GM21367 (cell line): ENCODE measurements around the gene P2RY12.

Experiments
- ATAC-seq: cut with Tn5 transposase; IDR thresholded peaks from one replicate; pipeline ENCODE4 v1.9.1; 2021; ENCODE audit not compliant: unreplicated experiment

The P2RY12 gene

GRCh38 chr3:151309566-151309965 is 75.0 kb downstream of the P2RY12 start:
- ATAC-seq: no peak

DNA sequence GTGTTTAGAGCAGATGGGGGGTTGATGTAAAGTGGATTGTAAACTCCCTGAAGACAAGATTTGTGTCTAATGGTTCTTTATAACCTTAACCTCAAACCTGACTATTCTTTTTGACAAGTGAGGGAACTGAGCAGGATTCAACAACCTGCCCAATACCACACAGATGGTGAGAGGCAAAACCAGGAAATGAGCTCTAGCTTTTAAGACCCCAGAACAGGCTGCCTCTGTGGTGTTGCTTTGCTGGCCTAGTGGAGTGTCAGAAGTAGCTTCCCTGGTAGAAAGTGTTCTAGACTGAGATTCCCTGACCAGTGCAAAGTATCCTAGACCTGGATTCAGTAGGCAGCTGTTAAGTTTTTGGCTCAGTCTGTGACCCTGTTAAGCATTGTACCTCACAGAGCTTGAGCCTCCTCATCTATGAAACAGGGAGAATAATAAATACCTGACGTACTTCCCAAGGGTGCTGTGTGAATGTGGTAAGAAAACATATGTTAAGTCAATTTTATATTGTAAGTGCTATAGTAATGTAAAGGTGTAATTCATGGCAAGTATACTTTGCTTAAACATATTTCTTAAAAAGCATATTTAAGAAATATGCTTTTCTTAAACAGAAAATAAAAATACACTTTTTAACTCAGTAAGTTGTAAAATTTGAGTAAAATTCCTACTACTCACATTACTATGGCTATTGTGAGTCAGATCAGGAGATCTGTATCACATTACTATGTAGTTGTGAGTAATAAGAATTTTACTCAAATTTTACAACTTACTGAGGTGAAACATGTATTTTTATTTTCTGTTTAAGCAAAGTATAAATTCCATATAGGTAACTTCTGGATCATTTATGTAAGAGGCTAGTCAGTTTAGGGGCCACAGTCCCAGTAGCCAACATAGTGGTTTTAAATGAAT is 76.7 kb downstream of the P2RY12 start:
- ATAC-seq: no peak

DNA sequence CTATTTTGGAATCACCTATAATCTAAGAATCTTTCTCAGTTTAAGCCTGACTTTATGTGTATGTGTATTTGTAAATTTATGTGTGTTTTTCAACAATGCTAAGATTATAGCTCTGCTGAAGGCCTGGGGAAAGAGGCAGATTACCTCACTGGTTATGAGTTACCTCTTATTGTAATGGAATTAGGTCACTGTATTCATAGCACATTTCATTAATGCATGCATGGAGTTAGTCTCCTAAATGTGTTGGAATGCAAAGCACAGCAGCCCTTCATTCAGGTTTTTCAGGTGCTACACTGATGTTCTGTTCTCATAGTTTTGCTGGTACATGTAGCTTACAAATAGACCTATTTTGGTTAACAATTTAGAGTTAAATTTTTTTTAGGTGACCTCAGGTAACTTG is 77.4 kb downstream of the P2RY12 start:
- no peak for ATAC-seq

DNA sequence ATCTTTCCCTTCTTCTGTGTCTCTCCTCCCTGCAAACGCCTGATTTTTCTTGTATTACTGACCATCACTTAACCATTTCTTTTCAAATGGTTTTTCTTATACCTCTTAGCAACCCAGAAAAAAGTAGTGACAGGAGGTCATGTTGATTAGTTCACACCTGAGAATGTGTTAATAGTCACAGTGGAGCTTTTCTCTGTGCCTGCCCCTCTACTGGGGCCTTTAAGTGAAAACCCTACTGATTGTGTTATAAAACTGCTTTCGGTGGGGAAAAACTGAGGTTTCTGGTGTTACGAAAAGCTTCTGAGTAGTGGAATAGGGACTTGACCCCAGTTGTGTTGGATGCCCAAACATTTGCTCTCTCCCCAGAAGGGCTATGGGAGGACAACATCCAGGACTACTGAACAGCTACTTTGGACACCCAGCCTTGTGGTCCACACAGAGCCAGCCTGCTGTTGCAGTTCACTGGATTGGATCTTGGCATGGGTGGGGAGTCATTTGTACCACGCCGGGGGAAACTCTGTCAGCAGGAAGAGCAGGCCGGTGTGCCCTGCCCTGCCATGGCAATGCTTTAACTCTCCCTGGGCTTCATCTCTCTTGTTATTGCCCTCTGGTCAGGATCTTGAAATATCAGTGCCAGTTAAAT is 78.3 kb downstream of the P2RY12 start:
- no peak for ATAC-seq

GRCh38 chr3:151305775-151306151 is 78.8 kb downstream of the P2RY12 start:
- ATAC-seq: no peak

GRCh38 chr3:151305060-151305774 is 79.3 kb downstream of the P2RY12 start:
- no peak for ATAC-seq

- no peak for ATAC-seq
These were observed 80.8 kb downstream of the P2RY12 start for GRCh38 chr3:151303751-151304150.

DNA sequence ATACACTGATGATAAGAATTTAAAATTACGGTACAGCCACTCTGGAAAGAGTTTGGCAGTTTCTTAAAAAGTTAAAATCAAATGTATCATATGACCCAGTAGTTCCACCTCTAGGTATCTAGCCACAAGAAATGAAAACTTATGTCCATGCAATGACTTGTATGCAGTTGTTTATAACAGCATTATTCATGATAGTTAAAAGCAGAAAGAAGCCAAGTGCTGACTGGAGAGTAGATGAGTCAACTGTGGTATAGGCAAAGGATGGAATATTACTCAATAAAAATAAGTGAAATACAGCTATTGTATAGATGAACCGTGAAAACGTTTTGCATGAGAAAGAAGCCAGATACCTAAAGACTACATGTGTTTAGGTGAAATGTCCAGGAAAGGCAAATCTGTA is 82.8 kb downstream of the P2RY12 start:
- no peak for ATAC-seq

- no peak for ATAC-seq
These were observed 84.0 kb downstream of the P2RY12 start for GRCh38 chr3:151300539-151300938.

DNA sequence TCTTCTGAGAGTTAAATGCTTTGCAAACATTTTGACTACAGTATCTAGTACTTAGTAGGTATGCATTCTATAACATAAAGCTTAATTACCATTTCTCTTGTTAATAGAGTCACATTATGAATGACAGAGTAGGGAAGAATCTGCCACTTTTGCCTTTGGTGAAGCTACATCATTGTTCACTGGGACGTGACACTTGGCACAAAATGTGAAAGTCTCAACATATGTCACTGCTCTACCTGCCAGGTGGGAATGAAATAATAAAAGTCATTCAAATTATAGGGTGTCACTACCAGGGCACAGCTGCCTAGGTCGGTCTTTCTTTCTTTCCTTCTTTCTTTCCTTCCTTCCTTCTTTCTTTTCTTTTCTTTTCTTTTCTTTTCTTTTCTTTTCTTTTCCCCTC is 85.5 kb downstream of the P2RY12 start:
- no peak for ATAC-seq

- ATAC-seq: no peak
These were observed 87.1 kb downstream of the P2RY12 start for GRCh38 chr3:151297429-151297828.

GRCh38 chr3:151296226-151296625 is 88.3 kb downstream of the P2RY12 start:
- no peak for ATAC-seq

- no peak for ATAC-seq
These were observed 91.4 kb downstream of the P2RY12 start for GRCh38 chr3:151293127-151293526.

GRCh38 chr3:151290673-151291072 is 93.9 kb downstream of the P2RY12 start:
- ATAC-seq: no peak

- ATAC-seq: no peak
These were observed 95.1 kb downstream of the P2RY12 start for GRCh38 chr3:151289445-151289844.
